K562 (cell line): ENCODE measurements around the gene PIGC. TPM values are rescaled to one million over a fixed set of nuclear protein-coding genes. Genes with fewer than 3 reads are reported as not detected.
A peak's percentile ranks its signal among the peaks of the same experiment; 100 is the strongest.

Source experiments
- JUN ChIP-seq, 2 experiments: sonication (generic) in 1 of 2; formaldehyde crosslinking in 1 of 2; IDR thresholded peaks; 2 replicates each; pipeline versions ENCODE4 v1.6.1 to v1.8.0; 2012 to 2022; ENCODE audit warnings: borderline replicate concordance in 2 of 2, mild to moderate bottlenecking in 2 of 2, improper control_type of control experiment in 1 of 2, low read depth in 1 of 2, low read length in 1 of 2, missing genetic modification reagents in 1 of 2
- KDM1A ChIP-seq, 2 experiments: fragments of 450-650 bp; IDR thresholded peaks; 2 replicates each; pipeline ENCODE4 v1.6.1; 2016; ENCODE audit warnings: mild to moderate bottlenecking in 2 of 2
- MAFG ChIP-seq: fragments of 450-650 bp; conservative IDR thresholded peaks from 2 replicates; pipeline ENCODE4 v1.6.1; 2016; ENCODE audit warnings: missing genetic modification characterization, missing compliant biosample characterization
- MCM2 ChIP-seq: fragments of 450-650 bp; IDR thresholded peaks from 2 replicates; pipeline ENCODE4 v1.6.1; 2017; ENCODE audit warnings: low read depth, mild to moderate bottlenecking
- MECOM ChIP-seq: fragments of 250-450 bp; sonication (Bioruptor Pico); IDR thresholded peaks from 2 replicates; pipeline ENCODE4 v1.8.0; 2022; ENCODE audit warnings: inconsistent platforms
- NR0B1 ChIP-seq: fragments of 450-650 bp; IDR thresholded peaks from one replicate; pipeline ENCODE4 v1.6.1; 2018; ENCODE audit warnings: mild to moderate bottlenecking, moderate library complexity; ENCODE audit not compliant: partially characterized antibody
- PRMT5 ChIP-seq: sonication (generic); formaldehyde crosslinking; IDR thresholded peaks from 2 replicates; pipeline ENCODE4 v1.5.0; 2020; ENCODE audit warnings: missing genetic modification reagents
- RBBP5 ChIP-seq: fragments of 200-600 bp; sonication (generic); IDR thresholded peaks from 2 replicates; pipeline ENCODE4 v1.6.1; 2012; ENCODE audit warnings: borderline replicate concordance, mild to moderate bottlenecking, low read length, control low read depth, inconsistent platforms; ENCODE audit not compliant: insufficient read depth, poor library complexity, severe bottlenecking
- RBM39 ChIP-seq: fragments of 200-400 bp; formaldehyde crosslinking; optimal IDR thresholded peaks from 2 replicates; pipeline ENCODE3; 2018; ENCODE audit warnings: low read depth, low read length
- RCOR1 ChIP-seq, 2 experiments: IDR thresholded peaks; 2 replicates each; pipeline ENCODE4 v1.6.1; 2012; ENCODE audit warnings: low read depth in 2 of 2, low read length in 2 of 2, borderline replicate concordance in 1 of 2, improper control_type of control experiment in 1 of 2
- RNF2 ChIP-seq: sonication (generic); IDR thresholded peaks from 2 replicates; pipeline ENCODE4 v1.6.1; 2016
- SMARCE1 ChIP-seq: fragments of 450-650 bp; IDR thresholded peaks from 2 replicates; pipeline ENCODE4 v1.7.1; 2016; ENCODE audit warnings: mild to moderate bottlenecking
- STAT5B ChIP-seq: fragments of 250-450 bp; sonication (Bioruptor Pico); IDR thresholded peaks from 2 replicates; pipeline ENCODE4 v1.8.0; 2021; ENCODE audit warnings: mild to moderate bottlenecking, inconsistent platforms
- XRCC5 ChIP-seq: fragments of 200-400 bp; formaldehyde crosslinking; IDR thresholded peaks from 2 replicates; pipeline ENCODE4 v1.6.1; 2017; ENCODE audit warnings: low read depth, mild to moderate bottlenecking, low read length
- ZBTB17 ChIP-seq: fragments of 450-650 bp; formaldehyde crosslinking; IDR thresholded peaks from 2 replicates; pipeline ENCODE4 v1.4.0; 2020; ENCODE audit warnings: mild to moderate bottlenecking
- ZFP30 ChIP-seq: fragments of 250-450 bp; sonication (Bioruptor Pico); IDR thresholded peaks from 2 replicates; pipeline ENCODE4 v1.8.0; 2022; ENCODE audit warnings: moderate library complexity, mild to moderate bottlenecking, inconsistent platforms, borderline replicate concordance
- ZKSCAN8 ChIP-seq: fragments of 200-800 bp; sonication (Bioruptor generic); IDR thresholded peaks from 2 replicates; pipeline ENCODE4 v1.6.1; 2016; ENCODE audit warnings: missing genetic modification characterization, missing compliant biosample characterization
- ZNF518B ChIP-seq: fragments of 250-450 bp; sonication (Bioruptor Pico); IDR thresholded peaks from 2 replicates; pipeline ENCODE4 v1.5.0; 2021; ENCODE audit warnings: mild to moderate bottlenecking, moderate library complexity
- ZNF592 ChIP-seq: fragments of 450-650 bp; IDR thresholded peaks from 2 replicates; pipeline ENCODE4 v1.6.1; 2017; ENCODE audit warnings: antibody characterized with exemption, mild to moderate bottlenecking
- polyA plus RNA-seq, 8 experiments: library from polyadenylated mRNA; depleted of rRNA in 4 of 8; stranded (reverse) in 5 of 8; unstranded in 3 of 8; fragments of >200 nt; fragmentation: Nextera tagmentation in 2 of 8; fragmentation: Illumina TruSeq in 1 of 8; extraction: Ambion mirVana in 2 of 8; extraction: Trizol in 1 of 8; gene quantifications; 2 replicates each; pipeline versions ENCODE4 v1.2.1 to v1.2.3, GENCODE V29; 2011 to 2014; ENCODE audit warnings: inconsistent platforms in 1 of 8, missing spikeins in 1 of 8
- total RNA-seq, 7 experiments: library from RNA; depleted of rRNA in 6 of 7; stranded (reverse); fragments of >200 nt in 6 of 7; fragmentation: Illumina TruSeq in 2 of 7; extraction: Trizol in 2 of 7; gene quantifications; 2 replicates each; pipeline versions ENCODE4 v1.2.1 to v1.2.3, GENCODE V29; 2011 to 2021; ENCODE audit warnings: low replicate concordance in 1 of 7

Gene PIGC
- total and polyA plus RNA-seq, 9 of the 15 experiments (the other 6 are each of a cell fraction or from before 2014, with no cell fraction given): 30.5 to 97.9 (median 54.7) TPM

GRCh38 chr1:172425339-172425738 is 18.5 kb downstream of the PIGC start (continued):
- TF ChIP-seq MAFG (no peak), RBBP5 (no peak), NR0B1 (no peak), STAT5B (CRISPR knock-in tag) (no peak), XRCC5 (no peak), KDM1A (IDR thresholded peaks at IDR 0.05) (peak; percentile 83 to 84), ZFP30 (CRISPR knock-in tag) (no peak), MCM2 (no peak), RCOR1 (IDR thresholded peaks at IDR 0.05; ENCODE audit: borderline replicate concordance in 1 of 2, low read depth in 2 of 2, low read length in 2 of 2) (peak; percentile 48 to 83; a peak in 2 of 4 replicates), ZKSCAN8 (CRISPR knock-in tag) (no peak), MECOM (CRISPR knock-in tag) (no peak), RBM39 (no peak), SMARCE1 (peak; percentile 39; the same call in 1 of the 2 replicates), ZNF592 (no peak), ZNF518B (CRISPR knock-in tag) (no peak), PRMT5 (CRISPR knock-in tag) (no peak), JUN (IDR thresholded peaks at IDR 0.05; ENCODE audit: borderline replicate concordance, low read depth, low read length) (no peak), JUN (CRISPR knock-in tag; IDR thresholded peaks at IDR 0.05; ENCODE audit: borderline replicate concordance) (no peak), RNF2 (no peak), ZBTB17 (CRISPR knock-in tag) (no peak)
